Activated CD4-positive, alpha-beta memory T cell treated with anti-CD3 and anti-CD28 coated beads, Interleukin-2, amount 10 ng/mL, durations not matched to agents 7 days and 5 days (primary cell): ENCODE measurements around the gene VEPH1. TPM values are rescaled to one million over a fixed set of nuclear protein-coding genes. Genes with fewer than 3 reads are reported as not detected.

Experiments used
- CTCF ChIA-PET: fragments of 350-600 bp; sonication (Branson Sonifier 250); formaldehyde crosslinking; loops from one replicate; lab custom pipeline; 2021; ENCODE audit warnings: antibody characterized with exemption, inconsistent platforms; lab: Charles Lee
- POLR2A ChIA-PET: fragments of 350-600 bp; sonication (Branson Sonifier 250); formaldehyde crosslinking; loops from one replicate; lab custom pipeline; 2021; ENCODE audit warnings: antibody characterized with exemption; lab: Charles Lee
- DNase-seq: peaks from one replicate; pipeline ENCODE4 v3.0.0-alpha.2; 2020
- H3K27ac Mint-ChIP-seq: one replicate; pipeline ENCODE4 v1.8.0; 2021; ENCODE audit warnings: mild to moderate bottlenecking, mixed read lengths
- H3K27me3 Mint-ChIP-seq: one replicate; pipeline ENCODE4 v1.8.0; 2021; ENCODE audit warnings: mixed read lengths
- H3K36me3 Mint-ChIP-seq: one replicate; pipeline ENCODE4 v1.8.0; 2021; ENCODE audit warnings: low read depth, mixed read lengths
- H3K4me1 Mint-ChIP-seq: one replicate; pipeline ENCODE4 v1.8.0; 2021; ENCODE audit warnings: mixed read lengths
- H3K4me3 Mint-ChIP-seq: one replicate; pipeline ENCODE4 v1.8.0; 2021; ENCODE audit warnings: mild to moderate bottlenecking, mixed read lengths
- H3K9me3 Mint-ChIP-seq: one replicate; pipeline ENCODE4 v1.8.0; 2021; ENCODE audit warnings: mixed read lengths
- total RNA-seq, 2 experiments: library from RNA; stranded (reverse); gene quantifications; one replicate each; pipeline ENCODE4 v1.2.3, GENCODE V29; 2021

VEPH1 gene
- total RNA-seq, 2 experiments from 2014 or later = not detected

DNA sequence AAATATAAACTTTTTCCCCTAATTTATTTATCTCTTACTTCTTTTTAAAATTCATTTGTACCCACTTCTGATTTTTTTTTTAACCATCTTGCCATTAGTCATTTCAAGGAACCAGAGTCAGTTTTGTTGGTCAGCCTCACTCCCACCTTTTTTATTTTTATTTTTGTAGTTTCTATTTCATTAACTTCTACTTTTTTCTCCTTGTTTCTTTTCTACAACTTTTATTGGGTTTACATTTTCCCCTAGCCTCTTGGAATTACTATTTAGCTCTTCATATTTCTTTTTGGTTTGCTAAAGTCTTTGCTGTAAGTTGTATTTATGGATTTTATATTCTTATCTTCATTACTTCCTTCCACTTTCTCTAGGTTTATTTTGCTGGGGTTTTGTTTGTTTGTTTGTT lies 13.7 kb upstream of the VEPH1 start:
- Mint-ChIP-seq H3K36me3 (no peaks in the 10 kb centered on the region), H3K27ac (no peak overlapping the region), H3K27me3 (no peaks in the 10 kb centered on the region), H3K4me1 (no peaks in the 10 kb centered on the region), H3K9me3 (no peaks in the 10 kb centered on the region), H3K4me3 (no peak overlapping the region)
- CTCF ChIA-PET = interaction anchor here (0.7 kb wide), 1 partner anchor 16 kb away, joined by 3 read pairs; no protein-coding TSS in a partner anchor
- no peak for DNase-seq
- POLR2A ChIA-PET = no interaction called here

DNA sequence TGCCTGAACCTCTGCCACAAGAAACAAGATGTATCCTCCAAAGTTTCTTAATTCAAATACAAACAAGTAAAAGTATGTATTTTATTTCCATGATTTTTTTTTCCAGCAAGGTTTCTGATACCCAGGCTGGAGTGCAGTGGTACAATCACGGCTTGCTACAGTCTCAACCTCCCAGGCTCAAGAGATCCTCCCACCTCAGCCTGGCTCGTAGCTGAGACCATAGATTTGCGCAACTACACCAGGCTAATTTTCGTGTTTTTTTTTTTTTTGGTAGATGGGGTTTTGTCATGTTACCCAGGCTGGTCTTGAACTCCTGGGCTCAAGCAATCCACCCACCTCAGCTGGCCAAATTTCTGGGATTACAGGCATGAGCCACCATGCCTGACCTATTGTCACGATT lies 12.2 kb upstream of the VEPH1 start:
- H3K27me3 Mint-ChIP-seq = no peaks in the 10 kb centered on the region
- H3K9me3 Mint-ChIP-seq = no peaks in the 10 kb centered on the region
- no peak overlapping the region for H3K27ac Mint-ChIP-seq
- ChIA-PET POLR2A (no interaction called here), CTCF (interaction anchor here (0.6 kb wide), 1 partner anchor 855 kb away, joined by 3 read pairs; no protein-coding TSS in a partner anchor)
- DNase-seq = no peak
- no peaks in the 10 kb centered on the region for H3K36me3 Mint-ChIP-seq
- no peaks in the 10 kb centered on the region for H3K4me1 Mint-ChIP-seq
- no peak overlapping the region for H3K4me3 Mint-ChIP-seq

DNA sequence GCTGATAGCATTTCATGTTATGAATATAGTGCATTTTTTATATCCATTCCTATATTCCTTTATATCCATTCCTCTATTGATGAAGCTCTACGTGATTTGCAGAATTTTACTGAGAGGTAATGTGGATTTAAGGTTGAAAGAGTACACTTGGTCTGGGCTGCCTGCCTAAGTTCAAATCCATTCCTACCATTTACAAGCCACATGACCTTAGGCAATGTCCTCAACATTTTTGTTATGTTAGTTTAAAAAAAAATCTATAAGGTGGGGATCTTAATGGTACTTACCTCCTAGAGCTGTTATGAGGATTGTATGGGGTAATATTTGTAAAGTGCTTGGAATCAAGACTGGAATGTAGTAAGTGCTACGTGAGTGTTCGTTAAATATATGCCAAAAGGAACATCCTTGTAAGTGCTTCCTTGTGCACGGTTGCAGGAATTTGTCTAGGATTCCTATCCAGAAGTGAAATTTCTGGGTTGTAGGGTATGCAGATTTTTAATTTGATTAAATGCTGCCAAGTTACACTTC lies 11.2 kb upstream of the VEPH1 start:
- POLR2A ChIA-PET = interaction anchor here (1.1 kb wide), 1 partner anchor 12 kb away, joined by 3 read pairs; no protein-coding TSS in a partner anchor
- Mint-ChIP-seq H3K27me3 (peaks cover 1% of the 10 kb centered on the region), H3K4me3 (no peak overlapping the region), H3K4me1 (no peaks in the 10 kb centered on the region), H3K36me3 (no peaks in the 10 kb centered on the region), H3K9me3 (no peaks in the 10 kb centered on the region), H3K27ac (no peak overlapping the region)
- DNase-seq = no peak
- CTCF ChIA-PET = no interaction called here

DNA sequence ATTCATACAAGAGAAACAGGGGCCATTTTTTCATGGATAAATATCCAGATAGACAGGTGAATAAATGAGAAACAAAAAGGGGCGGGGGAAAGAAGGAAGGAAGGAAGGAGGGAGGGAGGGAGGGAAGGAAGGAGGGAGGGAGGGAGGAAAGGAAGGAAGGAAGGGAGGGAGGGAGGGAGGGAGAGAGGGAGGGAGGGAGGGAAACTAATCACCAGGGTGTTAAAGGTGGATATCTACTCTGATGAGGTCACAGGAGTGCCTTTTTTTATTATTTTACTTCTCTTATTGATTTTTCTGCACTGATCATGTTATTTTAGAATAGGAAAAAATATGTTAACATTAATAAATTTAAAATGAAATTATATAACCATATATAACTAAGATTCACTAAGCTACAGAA lies 10.4 kb upstream of the VEPH1 start:
- CTCF ChIA-PET = no interaction called here
- H3K4me3 Mint-ChIP-seq = no peak overlapping the region
- POLR2A ChIA-PET = no interaction called here
- no peak for DNase-seq
- H3K4me1 Mint-ChIP-seq = no peaks in the 10 kb centered on the region
- peaks cover 2% of the 10 kb centered on the region for H3K27me3 Mint-ChIP-seq
- H3K9me3 Mint-ChIP-seq = no peaks in the 10 kb centered on the region
- no peaks in the 10 kb centered on the region for H3K36me3 Mint-ChIP-seq
- H3K27ac Mint-ChIP-seq = no peak overlapping the region

DNA sequence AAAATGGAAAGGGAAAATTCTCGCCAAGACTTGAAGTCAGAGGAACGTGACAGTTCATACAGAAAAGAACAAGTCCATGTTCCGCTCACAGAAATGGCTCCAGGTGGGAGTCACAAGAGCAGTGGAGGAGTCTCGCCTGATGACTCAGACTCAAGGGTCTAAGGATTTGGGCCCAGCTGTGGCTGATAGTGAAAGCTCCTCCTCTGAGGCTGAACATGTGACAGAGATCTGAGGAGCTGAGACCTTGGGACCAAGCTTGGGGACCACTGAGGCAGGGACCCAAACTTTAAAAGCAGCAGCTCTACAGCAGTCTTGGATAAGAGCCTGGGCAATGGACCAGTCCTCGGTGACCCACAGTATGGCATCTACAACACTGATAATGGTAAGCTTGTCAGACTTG lies 9.3 kb upstream of the VEPH1 start:
- CTCF ChIA-PET = no interaction called here
- Mint-ChIP-seq H3K4me3 (no peak overlapping the region), H3K27me3 (peaks cover 5% of the 10 kb centered on the region), H3K27ac (no peak overlapping the region), H3K4me1 (no peaks in the 10 kb centered on the region), H3K9me3 (no peaks in the 10 kb centered on the region), H3K36me3 (no peaks in the 10 kb centered on the region)
- POLR2A ChIA-PET = no interaction called here
- DNase-seq = no peak

DNA sequence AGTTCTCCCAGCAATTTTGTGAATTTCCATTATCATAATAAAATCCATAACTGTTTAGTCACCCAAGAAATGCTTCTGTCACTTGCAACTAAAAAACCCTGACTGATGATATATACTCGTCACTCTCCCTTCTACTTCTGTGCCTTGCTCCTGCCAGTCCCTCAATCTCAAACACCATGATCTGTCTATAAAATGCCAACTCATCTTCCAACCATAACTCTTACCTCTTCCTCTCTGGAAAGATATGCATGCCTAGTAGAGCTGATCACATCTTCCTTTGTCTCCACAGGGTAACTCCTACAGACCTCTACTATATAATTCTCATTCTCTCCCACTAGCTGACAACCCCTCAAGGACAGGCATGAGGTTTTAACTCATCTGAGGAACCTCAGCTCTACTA lies 5.2 kb upstream of the VEPH1 start:
- ChIA-PET CTCF (no interaction called here), POLR2A (no interaction called here)
- Mint-ChIP-seq H3K27ac (no peak overlapping the region), H3K27me3 (peaks cover 8% of the 10 kb centered on the region), H3K9me3 (no peaks in the 10 kb centered on the region), H3K4me3 (no peak overlapping the region), H3K4me1 (no peaks in the 10 kb centered on the region), H3K36me3 (no peaks in the 10 kb centered on the region)
- no peak for DNase-seq

DNA sequence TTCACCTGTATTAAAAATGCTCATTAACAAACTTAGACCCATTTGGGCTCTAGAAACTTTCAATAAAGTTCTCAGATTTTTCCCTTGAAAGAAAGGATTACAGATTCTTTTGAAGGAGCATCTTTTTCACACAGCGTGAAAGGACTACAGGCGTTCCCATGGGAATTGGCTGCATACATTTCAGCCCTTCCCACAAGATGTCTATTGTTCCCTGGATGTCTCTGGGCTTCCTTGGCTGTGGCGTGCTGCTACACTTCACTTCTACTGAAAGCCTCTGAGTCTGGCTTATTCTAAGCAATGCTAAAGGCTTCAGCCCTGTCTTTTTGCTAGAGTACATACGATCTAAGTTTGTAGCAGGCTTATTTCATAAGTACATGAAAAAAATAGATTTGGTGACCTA lies 1.4 kb downstream of the VEPH1 start:
- ChIA-PET CTCF (no interaction called here), POLR2A (no interaction called here)
- Mint-ChIP-seq H3K4me3 (no peak overlapping the region), H3K9me3 (no peaks in the 10 kb centered on the region), H3K36me3 (no peaks in the 10 kb centered on the region), H3K27ac (no peak overlapping the region), H3K27me3 (peaks cover 42% of the 10 kb centered on the region), H3K4me1 (peaks cover 10% of the 10 kb centered on the region)
- no peak for DNase-seq

DNA sequence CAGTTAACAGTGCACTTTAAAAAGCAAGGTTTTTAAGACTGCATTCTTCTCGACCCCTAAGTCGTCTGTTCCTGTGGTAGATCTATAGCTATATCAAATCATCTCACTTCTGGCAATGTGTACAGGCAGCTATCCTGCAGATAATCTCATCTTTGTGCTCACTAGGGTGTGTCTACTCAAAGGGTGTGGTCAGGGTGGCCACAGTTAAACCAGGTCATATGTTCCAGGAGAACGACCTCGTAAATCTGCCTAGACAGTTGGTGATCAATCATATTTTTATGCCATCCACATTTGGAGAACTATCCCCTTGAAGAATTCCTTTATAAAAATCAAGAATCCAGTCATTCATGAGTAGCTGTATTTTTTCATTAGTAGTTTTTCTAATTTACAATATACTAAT lies 3.0 kb downstream of the VEPH1 start:
- CTCF ChIA-PET = no interaction called here
- POLR2A ChIA-PET = no interaction called here
- Mint-ChIP-seq H3K36me3 (no peaks in the 10 kb centered on the region), H3K27ac (no peak overlapping the region), H3K4me3 (no peak overlapping the region), H3K4me1 (peaks cover 10% of the 10 kb centered on the region), H3K27me3 (peaks cover 39% of the 10 kb centered on the region), H3K9me3 (no peaks in the 10 kb centered on the region)
- no peak for DNase-seq

DNA sequence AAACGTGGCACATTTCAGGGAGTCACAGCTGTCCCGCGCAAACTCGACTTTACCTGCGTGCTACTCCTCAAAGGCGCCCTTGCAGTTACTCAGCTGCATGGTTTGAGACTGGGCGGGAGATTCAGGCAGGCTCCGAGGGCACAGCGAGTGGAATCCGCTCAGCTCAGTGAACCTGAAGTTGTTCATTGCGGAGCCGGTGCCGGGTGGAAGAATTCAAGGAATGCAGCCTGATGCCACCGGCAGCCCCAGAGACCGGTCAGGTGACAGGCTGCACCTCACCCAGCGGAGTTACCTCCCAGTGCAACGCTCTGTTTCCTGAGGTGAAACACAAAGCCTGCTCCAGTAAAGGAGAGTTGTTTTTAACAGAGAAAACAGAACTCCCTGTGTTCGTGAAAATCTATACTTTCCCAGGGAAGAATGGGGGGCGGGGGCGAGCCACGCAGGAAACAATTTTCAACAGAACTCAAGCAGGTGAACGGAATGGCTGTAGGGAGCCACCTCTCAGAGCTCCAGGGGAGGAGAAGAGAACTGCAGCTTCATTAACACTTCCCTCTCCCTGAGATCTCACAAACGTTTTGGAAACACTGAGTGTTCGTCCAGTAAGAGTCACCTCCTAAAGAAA lies 3.8 kb downstream of the VEPH1 start:
- CTCF ChIA-PET = no interaction called here
- H3K4me3 Mint-ChIP-seq = no peak overlapping the region
- H3K9me3 Mint-ChIP-seq = no peaks in the 10 kb centered on the region

DNA sequence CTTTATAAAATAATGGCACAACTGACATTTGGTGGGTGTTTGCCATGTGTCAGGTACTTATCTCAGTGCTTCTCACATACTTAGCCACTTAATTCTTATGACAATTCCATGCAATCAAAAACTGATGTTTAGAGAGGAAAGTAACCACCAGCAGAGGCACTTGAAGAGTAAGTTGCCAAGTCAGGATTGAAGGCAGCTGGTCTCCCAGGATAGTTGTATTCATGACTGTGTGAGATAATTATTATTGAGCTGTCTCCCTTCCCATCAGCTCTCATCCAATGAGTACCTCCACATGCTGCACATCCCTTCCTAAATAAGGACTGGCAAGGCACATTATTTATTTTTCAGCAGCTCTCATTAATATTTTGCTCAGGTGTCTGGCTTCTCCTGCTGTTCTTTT lies 4.8 kb downstream of the VEPH1 start:
- Mint-ChIP-seq H3K27me3 (peaks cover 39% of the 10 kb centered on the region), H3K4me3 (no peak overlapping the region), H3K27ac (no peak overlapping the region), H3K4me1 (peaks cover 10% of the 10 kb centered on the region), H3K36me3 (no peaks in the 10 kb centered on the region), H3K9me3 (no peaks in the 10 kb centered on the region)
- CTCF ChIA-PET = no interaction called here
- no peak for DNase-seq
- POLR2A ChIA-PET = no interaction called here

More for the DNA sequence above, 3.8 kb downstream of the VEPH1 start:
- no peak for DNase-seq
- Mint-ChIP-seq H3K27me3 (peaks cover 39% of the 10 kb centered on the region), H3K36me3 (no peaks in the 10 kb centered on the region), H3K4me1 (peaks cover 10% of the 10 kb centered on the region), H3K27ac (no peak overlapping the region)
- POLR2A ChIA-PET = no interaction called here

DNA sequence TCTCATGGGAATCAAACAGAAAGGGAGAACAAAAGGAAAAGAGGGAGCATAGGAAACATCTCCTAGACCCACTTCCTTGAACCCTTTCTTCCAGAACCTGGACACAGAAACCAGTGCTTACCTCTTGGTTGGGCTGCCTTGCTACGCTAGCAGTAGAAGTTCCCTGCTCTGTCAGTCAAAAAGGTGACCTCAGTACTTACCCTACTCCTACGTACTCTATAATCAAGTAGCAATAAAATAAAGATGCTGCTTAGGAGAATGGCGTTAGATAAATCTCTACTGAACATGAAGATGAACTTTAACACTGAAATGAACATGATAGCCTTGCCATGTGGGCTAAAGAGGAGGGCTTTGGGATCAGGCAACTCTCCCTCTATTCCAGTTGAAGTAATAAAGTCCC lies 7.4 kb downstream of the VEPH1 start:
- ChIA-PET CTCF (interaction anchor here (1.3 kb wide), 1 partner anchor 291 kb away, joined by 4 read pairs; no protein-coding TSS in a partner anchor), POLR2A (no interaction called here)
- Mint-ChIP-seq H3K4me1 (peaks cover 10% of the 10 kb centered on the region), H3K9me3 (no peaks in the 10 kb centered on the region), H3K36me3 (no peaks in the 10 kb centered on the region), H3K27ac (no peak overlapping the region), H3K4me3 (no peak overlapping the region), H3K27me3 (peaks cover 35% of the 10 kb centered on the region)
- no peak for DNase-seq

DNA sequence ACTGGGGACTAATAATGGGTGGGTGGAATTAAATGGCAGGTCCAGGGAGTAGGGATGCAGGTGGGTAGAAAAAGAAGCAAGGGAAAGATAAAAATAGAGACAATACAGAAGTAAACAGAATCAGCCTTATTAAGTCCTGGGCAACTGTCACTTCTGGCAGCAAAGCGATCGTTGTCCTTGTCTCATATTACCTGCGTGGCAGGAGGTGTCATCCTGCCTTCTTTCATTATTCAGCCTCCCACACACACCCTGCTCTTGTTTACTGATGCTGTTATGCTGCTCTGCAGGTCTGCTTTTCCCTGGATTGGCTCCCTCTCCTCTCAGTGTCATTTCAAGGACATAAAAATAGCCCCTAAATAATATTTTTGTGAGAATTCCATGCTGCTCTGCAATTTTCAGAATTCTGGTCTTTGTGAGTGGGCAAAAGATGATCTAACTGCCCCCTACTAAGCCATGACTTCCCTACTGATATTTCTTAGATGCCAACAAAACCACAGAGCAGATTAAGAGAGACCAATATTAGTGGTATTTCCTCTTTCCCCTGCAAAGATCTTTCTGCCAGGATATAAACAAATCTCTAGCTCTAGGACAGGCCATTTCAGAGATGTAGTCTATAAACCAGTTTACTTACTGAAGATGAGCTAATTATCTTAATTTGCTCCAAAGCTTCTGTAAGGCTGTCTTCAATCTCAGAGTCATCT lies 8.5 kb downstream of the VEPH1 start:
- ChIA-PET CTCF (interaction anchor here (1.3 kb wide), 1 partner anchor 290 kb away, joined by 4 read pairs; no protein-coding TSS in a partner anchor), POLR2A (no interaction called here)
- DNase-seq = no peak
- peaks cover 28% of the 10 kb centered on the region for H3K27me3 Mint-ChIP-seq
- no peak overlapping the region for H3K4me3 Mint-ChIP-seq
- H3K27ac Mint-ChIP-seq = no peak overlapping the region
- no peaks in the 10 kb centered on the region for H3K9me3 Mint-ChIP-seq
- no peaks in the 10 kb centered on the region for H3K36me3 Mint-ChIP-seq
- peaks cover 4% of the 10 kb centered on the region for H3K4me1 Mint-ChIP-seq

DNA sequence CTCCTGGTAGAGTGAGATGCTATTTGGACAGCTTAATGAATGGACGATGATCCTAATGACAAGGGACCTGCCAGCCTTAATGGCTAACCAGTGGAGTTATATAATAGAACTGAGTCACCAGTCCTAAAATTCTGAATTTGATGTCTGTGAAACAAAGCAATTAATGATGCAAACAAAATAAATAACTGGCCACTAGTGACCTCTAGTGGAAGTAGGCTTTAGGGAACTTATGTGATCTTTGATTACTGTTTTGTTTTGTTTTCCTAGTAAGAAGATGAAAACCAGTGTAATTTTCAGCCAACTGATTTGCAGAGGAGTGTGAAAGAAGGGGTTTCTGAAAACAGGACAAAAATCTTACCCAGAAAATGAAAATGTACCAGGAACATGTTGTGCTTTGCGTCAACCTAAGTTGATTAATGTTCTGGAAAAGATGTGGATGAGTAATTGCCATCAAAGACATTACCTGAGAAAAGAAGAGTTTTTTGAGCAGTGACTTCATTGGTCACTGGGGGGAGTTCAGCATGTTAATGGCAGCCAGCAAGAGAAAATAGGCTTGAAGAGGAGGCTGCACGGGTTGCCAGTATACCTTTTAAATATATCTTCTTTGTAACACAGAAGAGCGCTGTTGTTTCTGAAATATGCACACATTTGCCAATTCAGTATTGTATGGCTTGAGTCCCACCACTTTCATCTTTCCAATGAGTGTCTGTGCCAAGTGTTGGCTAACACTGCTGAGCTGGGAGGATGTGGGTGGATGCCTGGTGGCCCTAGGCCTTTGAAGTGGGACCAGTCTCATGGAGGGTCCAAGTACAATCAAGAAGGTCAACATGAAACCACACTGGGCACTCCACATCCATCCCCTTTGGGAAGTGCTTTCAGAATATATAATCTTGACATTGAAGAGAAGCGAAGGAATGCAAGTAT lies 9.3 kb downstream of the VEPH1 start:
- ChIA-PET POLR2A (no interaction called here), CTCF (interaction anchor here (0.6 kb wide), 1 partner anchor 53 kb away, joined by 3 read pairs; no protein-coding TSS in a partner anchor)
- DNase-seq = no peak
- H3K4me3 Mint-ChIP-seq = no peak overlapping the region
- no peaks in the 10 kb centered on the region for H3K36me3 Mint-ChIP-seq
- no peak overlapping the region for H3K27ac Mint-ChIP-seq
- peaks cover 24% of the 10 kb centered on the region for H3K27me3 Mint-ChIP-seq
- H3K4me1 Mint-ChIP-seq = peaks cover 2% of the 10 kb centered on the region
- no peaks in the 10 kb centered on the region for H3K9me3 Mint-ChIP-seq
